ENCODE data around the gene SNX25. TPM values are rescaled to one million over a fixed set of nuclear protein-coding genes. Genes with fewer than 3 reads are reported as not detected.

SNX25 gene
- total and polyA plus RNA-seq, 10 donors: 9.6 to 49.6 (median 35.2) TPM

GRCh38 chr4:185287031-185287430 is 77.6 kb downstream of the SNX25 start:
- 93 to 96% (median 94%) methylated on average over 4 of the region's 4 CpGs for WGBS, 5 donors
- intact Hi-C loops (cut with DNase I; ENCODE audit: low total_unique reads): no loop called here
- Histone ChIP-seq H3K4me3 (no peak overlapping the region), H3K9me3 (no peaks in the 10 kb centered on the region), H3K27ac (no peak overlapping the region), H3K4me1 (no peaks in the 10 kb centered on the region), H3K27me3 (replicated peaks in 1 of 7) (no peaks in the 10 kb centered on the region), H3K36me3 (peaks cover 0 to 46% (median 7%) of the 10 kb centered on the region in 6 donors)
- DNase-seq: no peak
- no peak for TF ChIP-seq POLR2AphosphoS5 (IDR thresholded peaks at IDR 0.05)
- no peak for TF ChIP-seq POLR2A (IDR thresholded peaks at IDR 0.05)
- TF ChIP-seq CTCF (IDR thresholded peaks at IDR 0.05 in 8 of 11, conservative IDR thresholded peaks at IDR 0.05 in 3 of 11): no peak

- Histone ChIP-seq H3K9me3 (no peaks in the 10 kb centered on the region), H3K36me3 (peaks cover 0 to 62% (median 20%) of the 10 kb centered on the region in 6 donors), H3K27ac (peak overlapping the region in 3 of 8 donors; percentile 8 to 46 (median 29)), H3K27me3 (replicated peaks in 1 of 7) (no peaks in the 10 kb centered on the region), H3K4me1 (no peaks in the 10 kb centered on the region), H3K4me3 (no peak overlapping the region)
- intact Hi-C loops (cut with DNase I; ENCODE audit: low total_unique reads): no loop called here
- DNase-seq: no peak
- WGBS, 5 donors: 70 to 81% (median 76%) methylated on average over 6 of the region's 6 CpGs
- TF ChIP-seq POLR2AphosphoS5 (IDR thresholded peaks at IDR 0.05) (no peak), CTCF (IDR thresholded peaks at IDR 0.05 in 8 of 11, conservative IDR thresholded peaks at IDR 0.05 in 3 of 11) (no peak), POLR2A (IDR thresholded peaks at IDR 0.05) (no peak)
Observed at GRCh38 chr4:185290018-185290607, 80.7 kb downstream of the SNX25 start.

GRCh38 chr4:185290656-185291055 is 81.3 kb downstream of the SNX25 start:
- no peaks in the 10 kb centered on the region for H3K9me3 ChIP-seq
- H3K36me3 ChIP-seq: peaks cover 0 to 67% (median 22%) of the 10 kb centered on the region in 6 donors
- DNase-seq: no peak
- TF ChIP-seq POLR2A (IDR thresholded peaks at IDR 0.05) (no peak), CTCF (IDR thresholded peaks at IDR 0.05 in 8 of 11, conservative IDR thresholded peaks at IDR 0.05 in 3 of 11) (no peak), POLR2AphosphoS5 (IDR thresholded peaks at IDR 0.05) (no peak)
- H3K4me1 ChIP-seq: no peaks in the 10 kb centered on the region
- 44 to 73% (median 55%) methylated on average over 5 of the region's 5 CpGs for WGBS, 5 donors
- peak overlapping the region in 3 of 8 donors; percentile 8 to 46 (median 29) for H3K27ac ChIP-seq
- H3K4me3 ChIP-seq: no peak overlapping the region
- H3K27me3 ChIP-seq (replicated peaks in 1 of 7): no peaks in the 10 kb centered on the region
- intact Hi-C loops (cut with DNase I; ENCODE audit: low total_unique reads): no loop called here

- no peaks in the 10 kb centered on the region for H3K27me3 ChIP-seq (replicated peaks in 1 of 7)
- no peaks in the 10 kb centered on the region for H3K9me3 ChIP-seq
- H3K4me1 ChIP-seq: no peaks in the 10 kb centered on the region
- intact Hi-C loops (cut with DNase I; ENCODE audit: low total_unique reads): no loop called here
- no peak for DNase-seq
- no peak overlapping the region for H3K27ac ChIP-seq
- peaks cover 0 to 73% (median 24%) of the 10 kb centered on the region in 6 donors for H3K36me3 ChIP-seq
- no peak overlapping the region for H3K4me3 ChIP-seq
- WGBS, 5 donors: 84 to 97% (median 85%) methylated on average over 1 of the region's 1 CpG
- no peak for TF ChIP-seq CTCF (IDR thresholded peaks at IDR 0.05 in 8 of 11, conservative IDR thresholded peaks at IDR 0.05 in 3 of 11)
- no peak for TF ChIP-seq POLR2A (IDR thresholded peaks at IDR 0.05)
- TF ChIP-seq POLR2AphosphoS5 (IDR thresholded peaks at IDR 0.05): no peak
Observed at GRCh38 chr4:185293202-185293601, 83.8 kb downstream of the SNX25 start.
